Mucosa of descending colon (tissue), 3 donors: ENCODE results near the gene ABCB10. TPM values are rescaled to one million over a fixed set of nuclear protein-coding genes. Genes with fewer than 3 reads are reported as not detected.
"Not testable (repeated sequence)": the region's sequence is repeated elsewhere in the genome, so short reads cannot be mapped to it uniquely, and the experiment has no call there.

Experiments used
- ATAC-seq: fragments of 200-7000 bp; cut with Tn5 transposase; one replicate; pipeline ENCODE4 v1.9.1; 2020; ENCODE audit warnings: mild to moderate bottlenecking, moderate library complexity
- DNase-seq, 3 donors: peaks; one replicate each; pipeline ENCODE4 v3.0.0-alpha.2; 2020
- H3K36me3 ChIP-seq: fragments of 200-600 bp; one replicate; pipeline ENCODE4 v1.8.0; 2021; ENCODE audit warnings: low read depth, mild to moderate bottlenecking
- H3K4me1 ChIP-seq: fragments of 200-600 bp; one replicate; pipeline ENCODE4 v1.8.0; 2021; ENCODE audit warnings: low read depth, mild to moderate bottlenecking
- H3K4me3 ChIP-seq: fragments of 200-600 bp; one replicate; pipeline ENCODE4 v1.8.0; 2021; ENCODE audit warnings: mild to moderate bottlenecking
- H3K9me3 ChIP-seq: fragments of 200-600 bp; one replicate; pipeline ENCODE4 v1.8.0; 2021; ENCODE audit warnings: mild to moderate bottlenecking
- CTCF ChIP-seq: fragments of 200-600 bp; IDR thresholded peaks from one replicate; pipeline ENCODE4 v1.8.0; 2022; ENCODE audit warnings: antibody characterized with exemption, mild to moderate bottlenecking
- intact Hi-C, 2 donors: fragments of 100-400 bp; cut with DNase I in 1 of 2; cut with micrococcal nuclease in 1 of 2; formaldehyde crosslinking; loops; one replicate each; pipeline versions ENCODE4 v1.11.0 to v1.11.1; 2022; cut with DNase I, micrococcal nuclease
- total RNA-seq, 3 donors: library from RNA; stranded (reverse); fragmentation: NEBNext Ultra II Directional in 2 of 3; extraction: Animal tissue kit (Norgen Biotek cat#: 25700) in 2 of 3; gene quantifications; one replicate each; pipeline versions ENCODE4 v1.2.1 to v1.2.4, GENCODE V29; 2021 to 2023
- donor health status: DM: no; HTN: no; CAD: no; lungs with moderate emphysema.
- donor health status: DM: no; HTN: no; CAD: no.
- donor health status: DM: no; HTN: yes; CAD: no.

The ABCB10 gene
- total RNA-seq, 3 donors from 2014 or later: 19.6 to 25.9 (median 22.3) TPM

GRCh38 chr1:229485318-229485717 is 73.2 kb downstream of the ABCB10 start:
- no peaks in the 10 kb centered on the region for H3K36me3 ChIP-seq
- no peaks in the 10 kb centered on the region for H3K9me3 ChIP-seq
- DNase-seq (no peak), ATAC-seq (no peak)
- TF ChIP-seq CTCF: no peak
- intact Hi-C loops: loop anchor here in 1 of 2 donors (10.0 kb wide), 1 partner anchor 221 kb away; no protein-coding TSS in a partner anchor
- H3K4me1 ChIP-seq: no peaks in the 10 kb centered on the region
- H3K4me3 ChIP-seq: no peak overlapping the region

GRCh38 chr1:229482511-229482910 is 76.0 kb downstream of the ABCB10 start:
- no peak for DNase-seq
- no peaks in the 10 kb centered on the region for H3K9me3 ChIP-seq
- no peak overlapping the region for H3K4me3 ChIP-seq
- intact Hi-C loops: loop anchor here (2.0 to 10.0 kb wide), 2 partner anchors 218 to 224 kb away; no protein-coding TSS in a partner anchor
- no peaks in the 10 kb centered on the region for H3K4me1 ChIP-seq
- TF ChIP-seq CTCF: no peak
- no peak for ATAC-seq
- no peaks in the 10 kb centered on the region for H3K36me3 ChIP-seq

GRCh38 chr1:229480495-229480894 is 78.0 kb downstream of the ABCB10 start:
- intact Hi-C loops: loop anchor here in 1 of 2 donors (10.0 kb wide), 1 partner anchor 216 kb away; no protein-coding TSS in a partner anchor

GRCh38 chr1:229479660-229480399 is 78.7 kb downstream of the ABCB10 start:
- intact Hi-C loops: loop anchor here in 1 of 2 donors (10.0 kb wide), 1 partner anchor 215 kb away; no protein-coding TSS in a partner anchor
- no peak for TF ChIP-seq CTCF
- no peak for DNase-seq
- no peaks in the 10 kb centered on the region for H3K9me3 ChIP-seq
- no peak overlapping the region for H3K4me3 ChIP-seq
- ATAC-seq: peak; percentile 51
- H3K4me1 ChIP-seq: no peaks in the 10 kb centered on the region
- no peaks in the 10 kb centered on the region for H3K36me3 ChIP-seq

More at GRCh38 chr1:229480495-229480894, 78.0 kb downstream of the ABCB10 start:
- Histone ChIP-seq H3K4me3 (no peak overlapping the region), H3K9me3 (no peaks in the 10 kb centered on the region), H3K4me1 (no peaks in the 10 kb centered on the region), H3K36me3 (no peaks in the 10 kb centered on the region)
- DNase-seq (no peak), ATAC-seq (no peak)
- no peak for TF ChIP-seq CTCF

- no peak for TF ChIP-seq CTCF
- intact Hi-C loops: no loop called here
- no peak for DNase-seq
- H3K4me1 ChIP-seq: no peaks in the 10 kb centered on the region
- ATAC-seq: peak; percentile 48
- no peaks in the 10 kb centered on the region for H3K9me3 ChIP-seq
- H3K4me3 ChIP-seq: no peak overlapping the region
- H3K36me3 ChIP-seq: no peaks in the 10 kb centered on the region
These were observed 79.7 kb downstream of the ABCB10 start for GRCh38 chr1:229478852-229479251.

GRCh38 chr1:229475859-229476258 is 82.6 kb downstream of the ABCB10 start:
- DNase-seq, intact Hi-C loops, H3K36me3 ChIP-seq, H3K4me3 ChIP-seq, ATAC-seq, H3K9me3 ChIP-seq, H3K4me1 ChIP-seq: not testable (repeated sequence)
